GM12878 (cell line): Measurements from ENCODE around the gene ELP1. TPM values are rescaled to one million over a fixed set of nuclear protein-coding genes. Genes with fewer than 3 reads are reported as not detected.

ENCODE experiments used
- ATAC-seq: fragments of 200-7000 bp; cut with Tn5 transposase; 3 replicates; pipeline ENCODE4 v1.9.1; 2020; ENCODE audit warnings: mild to moderate bottlenecking, moderate library complexity
- BruUV-seq: library from RNA; stranded (reverse); fragments of 400-500 nt; replicated peaks from 2 replicates; lab custom pipeline; 2021; lab: Mats Ljungman, UMichigan
- CTCF ChIA-PET: fragments of 300-600 bp; sonication (Branson Sonifier 250); formaldehyde crosslinking; extraction: SDS; loops from one replicate; lab custom pipeline; 2021; ENCODE audit warnings: inconsistent platforms; lab: Yijun Ruan, JAX
- POLR2A ChIA-PET: fragments of 350-600 bp; formaldehyde crosslinking; extraction: SDS; loops from one replicate; lab custom pipeline; 2021; ENCODE audit warnings: inconsistent platforms; lab: Charles Lee
- RAD21 ChIA-PET: fragments of 300-600 bp; sonication (Branson Sonifier 250); formaldehyde crosslinking; loops from one replicate; lab custom pipeline; 2023; ENCODE audit warnings: antibody characterized with exemption; ENCODE audit not compliant: unreplicated experiment; lab: Charles Lee
- SMC1A ChIA-PET: fragments of 300-600 bp; sonication (Branson Sonifier 250); formaldehyde crosslinking; loops from one replicate; lab custom pipeline; 2023; ENCODE audit not compliant: unreplicated experiment, uncharacterized antibody; lab: Charles Lee
- DNase-seq: peaks from one replicate; pipeline ENCODE4 v3.0.0-alpha.2; 2011; ENCODE audit warnings: low read depth, low spot score
- FAIRE-seq: peaks from 3 replicates; lab custom pipeline; 2011; peaks lifted over from hg19 to GRCh38; lab: Jason Lieb, UNC
- H2AFZ ChIP-seq: 2 replicates; pipeline ENCODE4 v1.6.0; 2011; ENCODE audit warnings: low read depth, low read length, control low read depth; ENCODE audit not compliant: control insufficient read depth
- H3K27ac ChIP-seq: 2 replicates; pipeline ENCODE4 v1.5.1; 2011; ENCODE audit warnings: control low read depth; ENCODE audit not compliant: control insufficient read depth, insufficient read depth
- H3K27me3 ChIP-seq, 2 experiments: replicated peaks in 1 of 2; 2 replicates each; pipeline versions ENCODE4 v1.6.0 to v1.6.1; 2011; ENCODE audit warnings: low read length in 1 of 2; ENCODE audit not compliant: control insufficient read depth in 2 of 2, insufficient read depth in 2 of 2
- H3K36me3 ChIP-seq, 2 experiments: 2 replicates each; pipeline ENCODE4 v1.5.1; 2011; ENCODE audit warnings: low read length in 1 of 2; ENCODE audit not compliant: control insufficient read depth in 2 of 2, insufficient read depth in 2 of 2
- H3K4me1 ChIP-seq: 2 replicates; pipeline ENCODE4 v1.6.1; 2011; ENCODE audit warnings: mild to moderate bottlenecking, low read length, moderate library complexity, mixed read lengths; ENCODE audit not compliant: control insufficient read depth, insufficient read depth
- H3K4me2 ChIP-seq: 2 replicates; pipeline ENCODE4 v1.6.0; 2011; ENCODE audit warnings: control low read depth; ENCODE audit not compliant: control insufficient read depth, insufficient read depth
- H3K4me3 ChIP-seq: fragments of 200-600 bp; sonication (generic); 2 replicates; pipeline ENCODE4 v1.5.1; 2016
- H3K79me2 ChIP-seq: 2 replicates; pipeline ENCODE4 v1.6.0; 2011; ENCODE audit warnings: low read length; ENCODE audit not compliant: control insufficient read depth, insufficient read depth
- H3K9ac ChIP-seq: 2 replicates; pipeline ENCODE4 v1.8.0; 2011; ENCODE audit warnings: low read length, control low read depth, mixed read lengths; ENCODE audit not compliant: control insufficient read depth, insufficient read depth
- H3K9me3 ChIP-seq: replicated peaks from 3 replicates; pipeline ENCODE4 v1.5.1; 2011; ENCODE audit warnings: mild to moderate bottlenecking, low read length; ENCODE audit not compliant: control insufficient read depth, insufficient read depth
- H4K20me1 ChIP-seq: 2 replicates; pipeline ENCODE4 v1.6.0; 2011; ENCODE audit not compliant: control insufficient read depth, insufficient read depth
- ATF7 ChIP-seq: fragments of 450-650 bp; IDR thresholded peaks from 2 replicates; pipeline ENCODE4 v1.6.1; 2016; ENCODE audit warnings: low read depth, mild to moderate bottlenecking
- BCL11A ChIP-seq: IDR thresholded peaks from 2 replicates; pipeline ENCODE4 v1.6.1; 2011; ENCODE audit warnings: low read depth, low read length
- CBX3 ChIP-seq: fragments of 200-600 bp; sonication (generic); IDR thresholded peaks from 2 replicates; pipeline ENCODE4 v1.6.1; 2016; ENCODE audit warnings: low read depth, borderline replicate concordance
- CREM ChIP-seq: IDR thresholded peaks from 2 replicates; pipeline ENCODE4 v1.6.1; 2014; ENCODE audit warnings: antibody characterized with exemption, low read depth
- ETV6 ChIP-seq, 2 experiments: fragments of 450-650 bp in 1 of 2; IDR thresholded peaks in 1 of 2; conservative IDR thresholded peaks in 1 of 2; 2 replicates each; pipeline ENCODE4 v1.6.1; 2014; ENCODE audit warnings: antibody characterized with exemption in 1 of 2, borderline replicate concordance in 1 of 2, low read depth in 1 of 2, mild to moderate bottlenecking in 1 of 2, moderate library complexity in 1 of 2
- FOS ChIP-seq: IDR thresholded peaks from 3 replicates; pipeline ENCODE4 v1.6.1; 2011; ENCODE audit warnings: borderline replicate concordance; ENCODE audit not compliant: insufficient read length; ENCODE audit errors: extremely low read depth
- HCFC1 ChIP-seq: fragments of 150-350 bp; IDR thresholded peaks from 2 replicates; pipeline ENCODE4 v1.6.1; 2014; ENCODE audit warnings: low read length
- JUNB ChIP-seq: IDR thresholded peaks from 2 replicates; pipeline ENCODE4 v1.6.1; 2016; ENCODE audit warnings: antibody characterized with exemption, mild to moderate bottlenecking
- MEF2A ChIP-seq: IDR thresholded peaks from 2 replicates; pipeline ENCODE4 v1.6.1; 2011; ENCODE audit warnings: low read depth, mild to moderate bottlenecking, low read length, moderate library complexity; ENCODE audit not compliant: insufficient read depth
- NFXL1 ChIP-seq: fragments of 450-650 bp; IDR thresholded peaks from 2 replicates; pipeline ENCODE4 v1.6.1; 2017; ENCODE audit warnings: antibody characterized with exemption, mild to moderate bottlenecking, borderline replicate concordance
- NR2C2 ChIP-seq: IDR thresholded peaks from 2 replicates; pipeline ENCODE4 v1.6.1; 2011; ENCODE audit warnings: borderline replicate concordance, low read depth; ENCODE audit not compliant: control insufficient read depth, insufficient read length
- POLR2AphosphoS5 ChIP-seq: IDR thresholded peaks from 2 replicates; pipeline ENCODE4 v1.6.1; 2011; ENCODE audit warnings: mild to moderate bottlenecking, low read length, inconsistent platforms
- SRF ChIP-seq, 2 experiments: IDR thresholded peaks; 2 replicates each; pipeline ENCODE4 v1.6.1; 2011; ENCODE audit warnings: low read depth in 2 of 2, low read length in 2 of 2, mild to moderate bottlenecking in 1 of 2, moderate library complexity in 1 of 2
- SUPT20H ChIP-seq: IDR thresholded peaks from 2 replicates; pipeline ENCODE4 v1.6.1; 2011; ENCODE audit warnings: low read depth, mild to moderate bottlenecking, low read length, moderate library complexity, borderline replicate concordance; ENCODE audit not compliant: control insufficient read depth
- TAF1 ChIP-seq: IDR thresholded peaks from 2 replicates; pipeline ENCODE4 v1.6.1; 2011; ENCODE audit warnings: mild to moderate bottlenecking, low read depth, low read length, borderline replicate concordance
- TCF3 ChIP-seq: IDR thresholded peaks from 2 replicates; pipeline ENCODE4 v1.6.1; 2012; ENCODE audit warnings: low read depth, mild to moderate bottlenecking, low read length, borderline replicate concordance; ENCODE audit not compliant: insufficient read depth
- YBX1 ChIP-seq: fragments of 450-650 bp; IDR thresholded peaks from 2 replicates; pipeline ENCODE4 v1.6.1; 2016; ENCODE audit warnings: antibody characterized with exemption
- ZNF207 ChIP-seq: fragments of 450-650 bp; IDR thresholded peaks from 2 replicates; pipeline ENCODE4 v1.6.1; 2014; ENCODE audit warnings: antibody characterized with exemption, mild to moderate bottlenecking, borderline replicate concordance
- ZSCAN29 ChIP-seq: fragments of 450-650 bp; IDR thresholded peaks from 2 replicates; pipeline ENCODE4 v1.6.1; 2017; ENCODE audit warnings: mild to moderate bottlenecking, moderate library complexity
- WGBS: methylation state at CpG from one replicate; pipeline ENCODE4 v1.1.6; 2016; ENCODE audit warnings: low lambda C conversion rate; ENCODE audit not compliant: insufficient replicate concordance, insufficient coverage; ENCODE audit errors: missing lambda C conversion rate; 5-methylcytosine and 5-hydroxymethylcytosine counted together
- in situ Hi-C: fragments of 300-500 bp; cut with MboI; formaldehyde crosslinking; loops from 9 replicates; pipeline ENCODE4 v1.14.3; 2018; ENCODE audit warnings: mixed read lengths
- intact Hi-C: fragments of 100-400 bp; cut with micrococcal nuclease; formaldehyde crosslinking; loops from one replicate; pipeline ENCODE4 v1.14.2; 2022; ENCODE audit not compliant: unreplicated experiment
- polyA plus RNA-seq, 11 experiments: library from polyadenylated mRNA; depleted of rRNA in 4 of 11; unstranded in 6 of 11; stranded (reverse) in 5 of 11; fragments of >200 nt; fragmentation: Nextera tagmentation in 4 of 11; fragmentation: Illumina TruSeq in 1 of 11; extraction: Ambion mirVana in 4 of 11; extraction: Trizol in 1 of 11; gene quantifications; 1 replicate in 1 of 11; 2 replicates in 10 of 11; pipeline versions ENCODE4 v1.2.1 to v1.2.3, GENCODE V29; 2011 to 2016; ENCODE audit warnings: inconsistent platforms in 2 of 11, missing spikeins in 2 of 11, low read depth in 1 of 11
- total RNA-seq, 4 experiments: library from RNA; depleted of rRNA in 3 of 4; stranded (reverse); fragments of >200 nt in 3 of 4; fragmentation: Illumina TruSeq in 1 of 4; extraction: Trizol in 1 of 4; gene quantifications; 2 replicates each; pipeline versions ENCODE4 v1.2.1 to v1.2.3, GENCODE V29; 2013 to 2021

Gene ELP1
- total and polyA plus RNA-seq, 10 of the 15 experiments (the other 5 are each of a cell fraction or from before 2014, with no cell fraction given) = 9.7 to 29.9 (median 26.0) TPM

DNA sequence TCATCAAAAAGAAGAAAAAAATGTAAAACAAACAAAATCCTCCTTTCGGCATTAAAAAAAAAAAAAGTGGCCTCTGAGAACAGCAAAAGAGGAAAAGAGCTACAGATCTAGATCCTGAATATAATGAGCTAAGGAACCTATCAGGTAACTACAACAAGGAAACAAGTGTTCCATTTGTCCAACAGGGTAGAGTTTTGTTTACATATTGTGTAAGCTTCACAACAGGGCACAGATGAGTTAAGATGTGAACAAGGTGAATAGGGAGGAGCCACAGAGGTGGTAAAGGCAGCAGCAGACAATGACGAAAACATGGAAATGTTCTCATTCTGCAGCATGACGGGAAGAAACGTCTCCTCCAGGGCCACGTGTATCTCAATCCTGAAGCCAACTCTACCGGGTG is 14.4 kb downstream of the ELP1 start:
- FAIRE-seq = no peak
- WGBS = 84% methylated on average over 5 of the region's 6 CpGs
- Histone ChIP-seq H3K79me2 (no peaks in the 10 kb centered on the region), H3K9ac (no peak overlapping the region), H3K27ac (no peak overlapping the region), H4K20me1 (no peaks in the 10 kb centered on the region), H3K4me1 (no peaks in the 10 kb centered on the region), H3K36me3 (peaks cover 2 to 11% of the 10 kb centered on the region in 2 experiments), H3K4me3 (no peak overlapping the region), H3K9me3 (no peaks in the 10 kb centered on the region), H2AFZ (no peak overlapping the region), H3K4me2 (no peak overlapping the region), H3K27me3 (no peaks in the 10 kb centered on the region)
- TF ChIP-seq ATF7 (no peak), POLR2AphosphoS5 (no peak), ETV6 (conservative IDR thresholded peaks at IDR 0.05 in 1 of 2, IDR thresholded peaks at IDR 0.05 in 1 of 2; ENCODE audit: borderline replicate concordance in 1 of 2, low read depth in 1 of 2) (no peak), BCL11A (no peak), CBX3 (no peak), MEF2A (no peak), YBX1 (no peak)
- ChIA-PET CTCF (interaction anchor here (0.6 to 1.0 kb wide), 3 partner anchors 22 to 684 kb away, joined by 3 read pairs; no protein-coding TSS in a partner anchor), POLR2A (no interaction called here), SMC1A (interaction anchor here (0.6 kb wide), 1 partner anchor 66 kb away, joined by 3 read pairs; no protein-coding TSS in a partner anchor), RAD21 (no interaction called here)
- intact Hi-C loops (no loop called here), in situ Hi-C loops (no loop called here)
- no peak for DNase-seq
- BruUV-seq = no TSS peak
- ATAC-seq = no peak

DNA sequence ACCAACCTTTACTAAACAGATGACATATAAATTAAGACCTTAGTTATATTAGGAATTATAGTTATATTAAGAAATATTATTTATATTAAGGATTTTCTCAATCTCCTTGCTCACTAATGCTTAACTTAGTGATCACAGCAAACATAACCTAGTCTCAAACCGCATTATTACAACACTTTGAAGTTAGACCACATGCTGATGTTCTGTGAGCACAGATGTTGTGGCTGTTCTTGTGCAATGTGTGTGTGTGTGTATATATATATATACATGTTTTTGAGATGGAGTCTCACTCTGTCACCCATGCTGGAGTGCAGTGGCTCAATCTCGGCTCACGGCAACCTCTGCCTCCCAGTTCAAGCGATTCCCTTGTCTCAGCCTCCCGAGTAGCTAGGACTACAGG is 20.5 kb downstream of the ELP1 start:
- Histone ChIP-seq H4K20me1 (no peaks in the 10 kb centered on the region), H3K4me3 (no peak overlapping the region), H3K4me2 (no peak overlapping the region), H3K4me1 (no peaks in the 10 kb centered on the region), H3K27me3 (no peaks in the 10 kb centered on the region), H3K79me2 (no peaks in the 10 kb centered on the region), H3K9me3 (no peaks in the 10 kb centered on the region), H3K9ac (no peak overlapping the region), H2AFZ (no peak overlapping the region), H3K36me3 (peaks cover 2 to 12% of the 10 kb centered on the region in 2 experiments), H3K27ac (no peak overlapping the region)
- no peak for ATAC-seq
- intact Hi-C loops (no loop called here), in situ Hi-C loops (no loop called here)
- ChIA-PET RAD21 (no interaction called here), SMC1A (no interaction called here), CTCF (no interaction called here), POLR2A (no interaction called here)
- WGBS = over 99% methylated on average over 5 of the region's 5 CpGs
- BruUV-seq = no TSS peak
- TF ChIP-seq ZSCAN29 (no peak), YBX1 (no peak), SUPT20H (no peak), CREM (no peak), SRF (IDR thresholded peaks at IDR 0.05; ENCODE audit: low read depth in 2 of 2, low read length in 2 of 2) (no peak), HCFC1 (no peak), NR2C2 (no peak), JUNB (no peak), NFXL1 (no peak), ZNF207 (no peak), TAF1 (no peak), TCF3 (no peak), FOS (no peak)
- DNase-seq = no peak
- no peak for FAIRE-seq
